HCT116 (cell line): Measurements from ENCODE around the gene C4orf17.

ENCODE experiments used
- ATF3 ChIP-seq: IDR thresholded peaks from 2 replicates; pipeline ENCODE4 v1.6.1; 2012
- CTCF ChIP-seq, 3 experiments: fragments of 200-600 bp in 1 of 3; sonication (generic) in 1 of 3; IDR thresholded peaks in 2 of 3; conservative IDR thresholded peaks in 1 of 3; 2 replicates each; pipeline ENCODE4 v1.5.1; 2012 to 2017; ENCODE audit warnings: low read depth in 2 of 3, low read length in 2 of 3, antibody characterized with exemption in 1 of 3, borderline replicate concordance in 1 of 3, control low read depth in 1 of 3, mild to moderate bottlenecking in 1 of 3, mixed read lengths in 1 of 3, mixed run types in 1 of 3, moderate library complexity in 1 of 3; ENCODE audit not compliant: insufficient read depth in 1 of 3
- EZH2 ChIP-seq: fragments of 200-600 bp; sonication (generic); IDR thresholded peaks from 2 replicates; pipeline ENCODE4 v1.6.1; 2017; ENCODE audit warnings: antibody characterized with exemption, mixed run types
- EZH2phosphoT487 ChIP-seq: fragments of 200-600 bp; IDR thresholded peaks from 2 replicates; pipeline ENCODE4 v1.6.1; 2018; ENCODE audit warnings: antibody characterized with exemption, borderline replicate concordance
- POLR2A ChIP-seq: IDR thresholded peaks from 2 replicates; pipeline ENCODE4 v1.7.0; 2011; ENCODE audit warnings: borderline replicate concordance; ENCODE audit not compliant: insufficient read depth, insufficient read length; ENCODE audit errors: extremely low read depth
- POLR2AphosphoS5 ChIP-seq: IDR thresholded peaks from 2 replicates; pipeline ENCODE4 v1.6.1; 2011; ENCODE audit warnings: mild to moderate bottlenecking, low read depth, low read length, moderate library complexity
- RAD21 ChIP-seq: IDR thresholded peaks from 2 replicates; pipeline ENCODE4 v1.6.1; 2012; ENCODE audit warnings: low read depth, mild to moderate bottlenecking
- SIN3A ChIP-seq: IDR thresholded peaks from 2 replicates; pipeline ENCODE4 v1.6.1; 2012; ENCODE audit warnings: low read depth
- SP1 ChIP-seq: IDR thresholded peaks from 2 replicates; pipeline ENCODE4 v1.6.1; 2012; ENCODE audit warnings: low read depth
- SRF ChIP-seq: IDR thresholded peaks from 2 replicates; pipeline ENCODE4 v1.6.1; 2012; ENCODE audit warnings: low read depth
- ZFX ChIP-seq: fragments of 450-650 bp; IDR thresholded peaks from 2 replicates; pipeline ENCODE4 v1.6.1; 2017
- ZNF274 ChIP-seq: fragments of 200-500 bp; sonication (Bioruptor generic); IDR thresholded peaks from 2 replicates; pipeline ENCODE4 v1.6.1; 2014; ENCODE audit warnings: mild to moderate bottlenecking, low read depth, low read length, inconsistent platforms

- TF ChIP-seq POLR2A (no peak), RAD21 (no peak), ZNF274 (no peak), EZH2 (no peak), CTCF (IDR thresholded peaks at IDR 0.05 in 2 of 3, conservative IDR thresholded peaks at IDR 0.05 in 1 of 3; ENCODE audit: borderline replicate concordance in 1 of 3, insufficient read depth in 1 of 3, low read depth in 2 of 3, low read length in 2 of 3) (no peak), POLR2AphosphoS5 (no peak), ZFX (no peak), SRF (no peak), EZH2phosphoT487 (no peak), SP1 (no peak), SIN3A (no peak), ATF3 (no peak)
Observed at GRCh38 chr4:99463566-99463965, 47.3 kb upstream of the C4orf17 start.
